ENCODE results near the gene LDLRAD4.
"Not testable (repeated sequence)": the region's sequence is repeated elsewhere in the genome, so short reads cannot be mapped to it uniquely, and the experiment has no call there.

Gene LDLRAD4

DNA sequence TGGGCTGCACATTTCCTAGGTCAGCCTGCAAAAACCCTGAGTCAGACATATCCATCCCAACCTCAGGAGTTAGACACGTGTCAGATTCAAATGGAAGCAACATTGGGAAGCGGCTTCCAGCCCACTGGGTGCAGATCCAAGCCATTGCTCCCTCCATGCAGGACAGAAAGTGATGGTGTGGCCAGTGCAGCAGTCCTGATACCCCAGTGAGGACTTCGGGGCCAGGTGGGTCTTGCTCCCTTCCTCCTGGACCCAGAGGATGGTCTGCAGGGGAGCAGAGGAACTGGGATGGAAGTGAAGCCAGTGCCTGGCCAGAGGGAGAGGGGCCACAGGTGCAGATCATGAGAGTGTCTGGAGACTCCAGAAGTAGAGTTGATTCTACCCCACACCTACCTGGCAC lies 255.8 kb downstream of the LDLRAD4 start:
- Histone ChIP-seq H3K27me3 (ENCODE audit: low read length) (no peaks in the 10 kb centered on the region), H3K9me3 (ENCODE audit: insufficient read depth, low read length) (no peaks in the 10 kb centered on the region), H3K9me2 (replicated peaks; ENCODE audit: insufficient read depth, low read length) (no peaks in the 10 kb centered on the region), H3K4me3 (ENCODE audit: insufficient read depth, low read length, poor library complexity, severe bottlenecking) (no peak overlapping the region), H2AFZ (ENCODE audit: low read depth, low read length, severe bottlenecking) (no peak overlapping the region), H4K20me1 (ENCODE audit: low read depth, low read length) (no peaks in the 10 kb centered on the region), H3F3A (ENCODE audit: insufficient read depth) (no peaks in the 10 kb centered on the region), H3K36me3 (ENCODE audit: low read length) (no peaks in the 10 kb centered on the region), H3K27ac (ENCODE audit: low read depth, low read length) (no peak overlapping the region), H3K4me2 (ENCODE audit: low read depth, low read length, poor library complexity, severe bottlenecking) (no peak overlapping the region), H3K79me2 (ENCODE audit: insufficient read depth, low read length) (no peaks in the 10 kb centered on the region), H3K9ac (ENCODE audit: low read length) (no peak overlapping the region)
- TF ChIP-seq EZH2phosphoT487 (conservative IDR thresholded peaks at IDR 0.05; ENCODE audit: low read length) = no peak
- TF ChIP-seq, protein P1, sequence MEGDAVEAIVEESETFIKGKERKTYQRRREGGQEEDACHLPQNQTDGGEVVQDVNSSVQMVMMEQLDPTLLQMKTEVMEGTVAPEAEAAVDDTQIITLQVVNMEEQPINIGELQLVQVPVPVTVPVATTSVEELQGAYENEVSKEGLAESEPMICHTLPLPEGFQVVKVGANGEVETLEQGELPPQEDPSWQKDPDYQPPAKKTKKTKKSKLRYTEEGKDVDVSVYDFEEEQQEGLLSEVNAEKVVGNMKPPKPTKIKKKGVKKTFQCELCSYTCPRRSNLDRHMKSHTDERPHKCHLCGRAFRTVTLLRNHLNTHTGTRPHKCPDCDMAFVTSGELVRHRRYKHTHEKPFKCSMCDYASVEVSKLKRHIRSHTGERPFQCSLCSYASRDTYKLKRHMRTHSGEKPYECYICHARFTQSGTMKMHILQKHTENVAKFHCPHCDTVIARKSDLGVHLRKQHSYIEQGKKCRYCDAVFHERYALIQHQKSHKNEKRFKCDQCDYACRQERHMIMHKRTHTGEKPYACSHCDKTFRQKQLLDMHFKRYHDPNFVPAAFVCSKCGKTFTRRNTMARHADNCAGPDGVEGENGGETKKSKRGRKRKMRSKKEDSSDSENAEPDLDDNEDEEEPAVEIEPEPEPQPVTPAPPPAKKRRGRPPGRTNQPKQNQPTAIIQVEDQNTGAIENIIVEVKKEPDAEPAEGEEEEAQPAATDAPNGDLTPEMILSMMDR (IDR thresholded peaks at IDR 0.05; ENCODE audit: insufficient read depth, low read length, poor library complexity, severe bottlenecking) = no peak

DNA sequence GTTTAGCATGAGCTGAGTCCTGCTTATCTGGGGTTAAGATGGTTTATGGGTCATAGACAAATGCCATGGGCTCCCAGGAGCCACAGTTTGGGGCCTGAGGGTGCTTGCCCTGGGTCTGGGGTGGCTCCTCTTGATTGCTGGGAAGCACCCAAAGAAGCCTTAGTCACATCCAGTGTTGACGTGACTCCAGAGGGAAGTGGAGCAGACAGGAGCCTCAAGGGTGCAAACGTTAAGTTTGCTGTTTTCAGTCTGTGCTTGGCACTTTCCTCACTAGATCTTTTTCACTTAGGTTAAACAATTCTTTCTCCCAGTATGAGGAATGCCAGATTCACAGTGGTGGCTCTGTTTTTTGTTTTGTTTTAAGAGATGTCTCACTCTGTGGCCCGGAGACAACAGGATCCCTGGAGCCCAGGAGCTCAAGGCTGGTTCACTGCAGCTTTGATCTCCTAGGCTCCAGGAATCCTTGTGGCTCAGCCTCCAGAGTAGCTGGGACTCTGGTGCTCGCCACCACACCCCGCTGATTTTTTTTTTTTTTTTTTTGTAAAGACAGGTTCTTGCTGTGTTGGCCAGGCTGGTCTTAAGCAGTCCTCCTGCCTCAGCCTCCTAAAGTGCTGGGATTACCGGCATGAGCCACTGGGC lies 256.5 kb downstream of the LDLRAD4 start:
- no peaks in the 10 kb centered on the region for H3K9me2 ChIP-seq (replicated peaks; ENCODE audit: insufficient read depth, low read length)
- no peaks in the 10 kb centered on the region for H3K79me2 ChIP-seq (ENCODE audit: insufficient read depth, low read length)
- no peak overlapping the region for H3K4me3 ChIP-seq (ENCODE audit: insufficient read depth, low read length, poor library complexity, severe bottlenecking)
- H3K9me3 ChIP-seq (ENCODE audit: insufficient read depth, low read length) = no peaks in the 10 kb centered on the region
- no peaks in the 10 kb centered on the region for H4K20me1 ChIP-seq (ENCODE audit: low read depth, low read length)
- no peak overlapping the region for H3K9ac ChIP-seq (ENCODE audit: low read length)
- no peak for TF ChIP-seq EZH2phosphoT487 (conservative IDR thresholded peaks at IDR 0.05; ENCODE audit: low read length)
- TF ChIP-seq, protein P1 (IDR thresholded peaks at IDR 0.05; ENCODE audit: insufficient read depth, low read length, poor library complexity, severe bottlenecking) = no peak
- H3F3A ChIP-seq (ENCODE audit: insufficient read depth) = no peaks in the 10 kb centered on the region
- H3K27ac ChIP-seq (ENCODE audit: low read depth, low read length) = no peak overlapping the region
- H3K36me3 ChIP-seq (ENCODE audit: low read length) = no peaks in the 10 kb centered on the region
- H3K4me2 ChIP-seq (ENCODE audit: low read depth, low read length, poor library complexity, severe bottlenecking) = no peak overlapping the region
- H2AFZ ChIP-seq (ENCODE audit: low read depth, low read length, severe bottlenecking) = no peak overlapping the region
- no peaks in the 10 kb centered on the region for H3K27me3 ChIP-seq (ENCODE audit: low read length)

DNA sequence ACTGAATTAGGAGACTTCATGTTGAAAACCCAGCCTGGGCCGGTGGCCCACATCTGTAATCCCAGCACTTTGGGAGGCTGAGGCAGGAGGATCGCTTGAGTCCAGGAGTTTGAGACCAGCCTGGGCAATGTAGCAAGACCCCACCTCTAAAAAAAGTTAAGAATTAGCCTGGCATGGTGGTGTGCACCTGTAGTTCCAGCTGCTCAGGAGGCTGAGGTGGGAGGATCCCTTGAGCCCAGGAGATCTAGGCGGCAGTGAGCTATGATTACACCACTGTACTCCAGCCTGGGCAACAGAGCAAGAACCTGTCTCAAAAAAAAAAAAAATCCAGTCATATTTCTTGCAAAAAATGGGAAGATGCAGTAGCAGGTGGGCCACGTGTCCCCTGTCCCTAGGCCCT lies 257.8 kb downstream of the LDLRAD4 start:
- H4K20me1 ChIP-seq (ENCODE audit: low read depth, low read length); H3F3A ChIP-seq (ENCODE audit: insufficient read depth); H3K36me3 ChIP-seq (ENCODE audit: low read length); H2AFZ ChIP-seq (ENCODE audit: low read depth, low read length, severe bottlenecking); H3K9me2 ChIP-seq (replicated peaks; ENCODE audit: insufficient read depth, low read length); H3K9ac ChIP-seq (ENCODE audit: low read length); H3K27ac ChIP-seq (ENCODE audit: low read depth, low read length); H3K9me3 ChIP-seq (ENCODE audit: insufficient read depth, low read length); H3K4me2 ChIP-seq (ENCODE audit: low read depth, low read length, poor library complexity, severe bottlenecking); H3K27me3 ChIP-seq (ENCODE audit: low read length); H3K4me3 ChIP-seq (ENCODE audit: insufficient read depth, low read length, poor library complexity, severe bottlenecking); H3K79me2 ChIP-seq (ENCODE audit: insufficient read depth, low read length): not testable (repeated sequence)

DNA sequence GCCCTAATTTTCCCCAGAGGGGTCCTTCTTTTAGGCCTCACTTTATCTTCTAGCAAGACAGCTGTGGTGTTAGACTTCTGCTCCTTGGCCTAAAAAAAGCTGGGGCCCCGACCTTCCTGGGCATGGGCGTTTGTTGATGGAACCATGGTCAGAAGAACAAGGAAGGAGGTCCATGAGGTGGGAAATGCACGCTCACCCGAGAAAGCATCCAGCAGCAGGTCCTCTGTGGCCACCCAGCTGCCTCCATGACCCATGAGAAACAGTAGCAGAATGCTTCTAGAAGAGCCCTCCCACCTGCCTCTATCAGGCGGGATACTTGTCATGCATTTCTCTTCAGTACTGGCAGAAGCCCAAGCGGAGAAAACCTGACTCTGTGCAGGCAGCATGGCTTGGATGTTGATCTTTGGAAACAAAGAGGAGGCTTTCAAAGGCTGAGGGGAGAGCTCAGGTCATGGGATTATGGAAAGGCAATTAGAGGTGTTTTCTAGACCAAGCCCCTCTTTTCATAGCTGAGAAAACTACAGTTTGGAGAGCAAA lies 258.7 kb downstream of the LDLRAD4 start:
- Histone ChIP-seq H3K4me3 (ENCODE audit: insufficient read depth, low read length, poor library complexity, severe bottlenecking) (no peak overlapping the region), H3K9ac (ENCODE audit: low read length) (no peak overlapping the region), H4K20me1 (ENCODE audit: low read depth, low read length) (no peaks in the 10 kb centered on the region), H3K27me3 (ENCODE audit: low read length) (no peaks in the 10 kb centered on the region), H3K79me2 (ENCODE audit: insufficient read depth, low read length) (no peaks in the 10 kb centered on the region), H3K27ac (ENCODE audit: low read depth, low read length) (no peak overlapping the region), H3F3A (ENCODE audit: insufficient read depth) (no peaks in the 10 kb centered on the region), H3K4me2 (ENCODE audit: low read depth, low read length, poor library complexity, severe bottlenecking) (no peak overlapping the region), H3K9me3 (ENCODE audit: insufficient read depth, low read length) (no peaks in the 10 kb centered on the region), H3K9me2 (replicated peaks; ENCODE audit: insufficient read depth, low read length) (no peaks in the 10 kb centered on the region), H2AFZ (ENCODE audit: low read depth, low read length, severe bottlenecking) (no peak overlapping the region), H3K36me3 (ENCODE audit: low read length) (no peaks in the 10 kb centered on the region)
- TF ChIP-seq, protein P1 (IDR thresholded peaks at IDR 0.05; ENCODE audit: insufficient read depth, low read length, poor library complexity, severe bottlenecking) = no peak
- TF ChIP-seq EZH2phosphoT487 (conservative IDR thresholded peaks at IDR 0.05; ENCODE audit: low read length) = no peak

Measured in SU-DHL-6 (cell line).